GM21515 (cell line): Measurements from ENCODE around the gene CSF3.

Experiments
- ATAC-seq: cut with Tn5 transposase; IDR thresholded peaks from one replicate; pipeline ENCODE4 v1.9.1; 2021; ENCODE audit not compliant: unreplicated experiment

The CSF3 gene

DNA sequence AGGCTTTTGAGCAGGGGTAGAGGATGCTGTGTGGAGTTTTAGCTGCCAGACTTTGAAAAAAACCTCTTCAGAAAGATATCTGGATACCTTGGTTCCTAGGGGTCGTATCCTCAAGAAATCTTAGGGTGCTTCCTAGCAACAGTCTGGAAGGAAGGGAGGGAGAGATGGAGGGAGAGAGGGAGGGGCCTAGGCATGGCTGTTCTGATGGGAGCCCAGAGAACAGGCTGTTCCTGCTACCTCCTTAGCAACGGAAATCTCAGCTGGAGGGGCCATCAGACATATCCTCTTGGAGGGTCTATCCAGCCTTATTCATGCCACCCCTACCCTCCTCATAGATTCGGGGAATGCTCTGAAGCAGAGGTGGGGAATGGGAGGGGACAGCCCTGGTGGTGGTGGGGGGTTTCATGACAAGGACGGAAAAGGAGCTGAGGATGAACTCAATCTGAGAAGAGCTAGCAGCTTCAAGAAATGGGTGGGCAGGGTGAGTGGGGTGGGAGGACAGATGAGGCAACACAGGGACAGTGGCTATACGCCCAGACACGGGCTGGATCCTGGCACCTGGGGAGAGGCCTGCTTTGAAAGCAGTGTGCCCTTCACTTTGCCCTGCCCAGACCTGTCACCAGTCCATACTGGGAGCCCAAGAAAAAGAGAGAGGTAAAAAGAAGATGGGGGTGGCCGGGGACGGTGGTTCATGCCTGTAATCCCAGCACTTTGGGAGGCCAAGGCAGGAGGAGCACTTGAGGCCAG, 44.7 kb downstream of the CSF3 start:
- ATAC-seq: no peak

DNA sequence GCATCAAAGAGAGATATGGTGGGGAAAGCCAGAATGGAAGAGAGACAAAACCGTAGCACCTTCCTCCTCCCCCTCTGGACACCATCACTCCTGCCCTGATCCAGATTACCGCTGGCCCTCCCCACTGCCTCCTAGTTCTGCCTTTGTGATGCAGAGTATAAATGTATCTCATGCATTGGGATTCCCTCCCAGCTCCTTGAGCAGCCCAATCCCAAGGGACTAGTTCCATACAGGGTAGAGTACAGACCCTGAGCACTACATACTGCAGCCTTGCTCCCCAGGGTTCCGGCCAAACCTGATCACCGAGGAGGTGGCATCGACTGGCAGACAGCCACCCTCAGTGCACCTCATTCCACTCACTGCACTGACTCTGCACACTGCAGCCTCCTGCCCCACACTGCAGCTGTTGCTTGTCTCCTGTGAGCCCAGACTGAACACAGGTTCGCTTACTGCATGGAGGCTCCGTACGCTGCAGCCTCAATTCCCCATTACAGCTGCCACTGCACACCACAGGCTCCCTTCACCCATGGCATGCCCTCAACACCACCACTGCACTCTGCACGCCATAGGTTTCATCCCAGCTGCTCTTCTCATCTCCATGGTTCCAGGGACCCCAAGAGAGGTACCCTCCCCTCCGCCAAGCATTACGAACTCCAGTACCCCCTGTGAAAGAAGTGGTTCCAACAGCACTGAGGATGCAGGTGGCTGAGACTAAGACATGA, 45.8 kb downstream of the CSF3 start:
- ATAC-seq: no peak

DNA sequence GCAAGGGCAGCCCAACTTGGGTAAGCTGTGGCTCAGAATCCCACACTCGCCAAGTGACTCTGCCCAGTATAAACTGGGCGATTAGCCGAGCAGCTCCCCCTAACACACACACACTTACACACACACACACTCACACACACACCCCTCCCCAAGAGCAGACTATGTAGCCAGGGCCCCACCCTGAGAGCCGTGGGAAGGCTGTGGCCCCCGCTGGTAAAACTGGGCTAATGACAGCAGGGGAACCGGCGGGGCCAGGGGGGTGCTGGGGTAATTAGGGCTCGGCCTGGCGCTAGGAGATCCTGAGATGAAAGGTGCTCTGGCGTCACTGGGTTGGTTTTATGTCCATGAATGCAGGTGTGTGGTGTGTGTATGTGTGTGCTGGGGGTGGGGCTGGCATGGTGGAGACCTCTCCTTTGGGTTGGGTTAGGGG, 46.4 kb downstream of the CSF3 start:
- ATAC-seq: no peak

DNA sequence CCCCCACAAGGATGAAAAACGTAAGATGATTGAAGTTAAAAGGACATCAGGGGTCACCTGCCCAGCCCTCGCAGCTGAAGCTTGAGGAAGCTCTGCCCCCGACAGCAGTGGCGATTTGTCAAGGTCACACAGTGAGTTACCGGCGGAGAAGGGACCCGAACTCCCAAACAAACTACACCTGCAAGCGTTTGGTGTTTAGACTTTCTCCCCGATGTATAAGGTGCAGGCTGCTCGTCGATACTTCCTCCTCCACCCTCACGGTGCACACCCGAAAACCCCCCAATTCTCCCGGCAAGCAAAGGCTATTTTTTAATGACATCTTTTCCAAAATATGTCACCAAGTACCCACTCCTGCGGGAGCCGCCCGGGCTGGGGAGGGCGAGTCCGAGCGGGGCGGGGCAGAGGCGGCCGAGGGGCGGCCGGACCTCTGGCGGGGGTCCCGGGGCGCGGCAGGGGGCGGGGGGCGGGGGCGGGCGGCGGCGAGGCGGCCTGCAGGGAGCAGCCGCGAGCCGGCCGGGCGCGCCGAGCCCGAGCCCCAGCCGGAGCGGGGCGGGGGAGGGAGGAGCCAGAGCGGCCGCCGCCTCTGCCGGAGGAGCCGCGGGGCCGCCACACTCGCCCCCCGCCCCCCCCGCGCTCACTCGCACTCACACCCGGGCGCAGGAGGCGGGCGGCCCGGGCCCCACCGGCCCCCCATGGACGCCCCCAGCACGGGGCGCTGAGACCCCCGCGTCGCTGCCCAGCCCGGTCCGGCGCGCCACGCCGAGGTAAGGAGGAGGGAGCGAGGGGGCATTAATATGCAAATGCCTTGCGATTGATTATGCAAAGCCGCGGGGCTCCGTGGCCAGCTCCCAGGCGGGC, 47.3 kb downstream of the CSF3 start, which contains the start of gene THRA:
THRA (plus strand) TSS at position 637 of the 858 bp plus-strand sequence. CDS start 11,524 bp downstream, outside the sequence.
- ATAC-seq: no peak

DNA sequence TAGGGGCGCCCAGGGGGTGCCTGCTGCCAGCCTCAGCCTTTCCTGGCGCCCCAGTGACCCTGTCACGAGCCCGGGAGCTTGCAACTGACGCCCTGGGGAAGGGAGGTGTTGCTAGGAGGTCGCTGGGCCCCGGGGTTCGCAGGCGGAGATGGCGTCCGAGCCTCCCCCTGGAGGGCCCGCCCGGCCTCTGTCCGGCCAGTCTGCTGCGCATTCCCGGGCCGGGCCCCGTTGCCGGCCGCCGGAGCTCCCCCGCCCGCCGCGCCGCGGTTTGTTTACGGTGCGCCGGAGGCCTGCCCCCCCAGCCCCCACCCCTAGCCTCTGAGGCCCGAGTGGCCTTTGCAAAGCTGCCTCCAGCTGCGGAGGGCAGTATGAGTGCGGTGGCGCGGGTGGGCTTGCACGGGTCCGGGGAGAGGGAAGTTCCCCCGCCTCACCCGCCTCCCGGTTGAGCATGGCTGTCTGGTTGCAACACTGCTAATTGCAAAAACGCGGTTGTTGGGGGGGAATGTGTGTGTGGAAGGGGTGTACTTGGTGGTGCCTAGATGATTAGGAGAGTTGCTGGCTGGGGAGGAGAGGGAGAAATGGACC, 48.0 kb downstream of the CSF3 start:
- no peak for ATAC-seq

DNA sequence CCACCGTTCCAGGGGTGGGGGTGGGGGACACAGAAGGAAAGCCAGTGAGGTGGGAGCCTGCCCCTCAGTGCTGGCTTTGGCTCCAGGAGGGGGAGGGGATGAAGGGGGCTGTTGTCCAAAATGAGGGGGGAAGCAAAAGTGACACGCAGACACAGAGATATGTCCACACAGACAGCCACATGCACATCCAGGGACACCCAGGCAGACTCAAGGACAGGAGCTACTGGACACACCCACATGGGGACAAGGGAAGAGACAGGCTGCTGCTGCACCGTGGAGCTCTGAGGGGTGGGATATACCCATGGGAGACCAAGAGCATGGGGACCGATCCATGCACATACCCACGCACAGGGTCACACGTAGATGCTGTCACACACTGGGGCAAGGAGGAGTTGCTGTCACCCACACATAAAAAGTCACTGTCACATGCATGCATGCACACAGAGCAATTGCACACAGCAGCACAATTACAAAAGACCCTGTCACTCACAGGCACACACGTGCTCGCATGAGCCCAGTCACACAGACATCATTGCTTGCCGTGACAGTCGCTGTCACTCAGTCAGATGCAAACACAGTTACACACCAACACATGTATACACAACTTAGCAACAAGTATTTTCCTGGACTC, 48.8 kb downstream of the CSF3 start:
- no peak for ATAC-seq

DNA sequence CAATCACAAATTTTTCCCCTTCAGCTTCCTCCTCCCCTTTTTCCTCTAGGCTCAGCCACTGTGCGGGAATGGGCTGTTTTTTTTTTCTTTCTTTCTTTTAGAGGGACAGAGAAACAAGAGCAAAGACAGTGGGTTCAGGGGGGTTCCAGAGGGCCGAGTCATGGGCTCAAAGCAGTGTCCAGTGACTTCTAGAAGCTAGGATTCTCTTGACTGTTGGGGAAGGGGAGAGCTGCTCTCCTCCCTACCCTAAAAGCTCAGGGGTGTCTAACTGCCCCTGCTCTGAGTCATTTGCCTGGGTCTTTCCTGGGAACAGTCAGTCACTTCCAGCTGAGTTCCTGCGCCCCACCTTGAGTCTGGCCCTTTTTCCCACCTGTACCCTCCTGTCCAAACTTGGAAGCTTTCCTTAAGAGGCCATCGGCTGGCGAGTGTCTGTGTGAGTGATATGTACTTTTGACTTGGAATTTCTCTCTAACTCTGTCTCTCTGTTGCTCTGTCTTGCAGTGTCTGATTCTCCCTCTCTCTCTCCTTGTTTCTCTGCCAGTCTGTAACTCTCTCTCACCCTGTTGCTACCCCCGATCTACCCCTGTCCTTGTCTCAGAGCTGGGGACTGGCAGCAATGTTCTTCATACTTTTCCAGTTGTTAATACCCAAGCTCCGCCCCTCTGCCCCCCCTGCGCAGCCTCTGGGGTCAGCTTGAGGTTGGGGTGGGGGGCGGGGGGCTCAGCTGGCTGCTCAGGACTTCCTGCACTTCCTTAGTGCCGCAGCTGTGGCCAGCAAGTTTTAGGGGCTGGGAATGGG, 49.9 kb downstream of the CSF3 start:
- ATAC-seq: no peak

DNA sequence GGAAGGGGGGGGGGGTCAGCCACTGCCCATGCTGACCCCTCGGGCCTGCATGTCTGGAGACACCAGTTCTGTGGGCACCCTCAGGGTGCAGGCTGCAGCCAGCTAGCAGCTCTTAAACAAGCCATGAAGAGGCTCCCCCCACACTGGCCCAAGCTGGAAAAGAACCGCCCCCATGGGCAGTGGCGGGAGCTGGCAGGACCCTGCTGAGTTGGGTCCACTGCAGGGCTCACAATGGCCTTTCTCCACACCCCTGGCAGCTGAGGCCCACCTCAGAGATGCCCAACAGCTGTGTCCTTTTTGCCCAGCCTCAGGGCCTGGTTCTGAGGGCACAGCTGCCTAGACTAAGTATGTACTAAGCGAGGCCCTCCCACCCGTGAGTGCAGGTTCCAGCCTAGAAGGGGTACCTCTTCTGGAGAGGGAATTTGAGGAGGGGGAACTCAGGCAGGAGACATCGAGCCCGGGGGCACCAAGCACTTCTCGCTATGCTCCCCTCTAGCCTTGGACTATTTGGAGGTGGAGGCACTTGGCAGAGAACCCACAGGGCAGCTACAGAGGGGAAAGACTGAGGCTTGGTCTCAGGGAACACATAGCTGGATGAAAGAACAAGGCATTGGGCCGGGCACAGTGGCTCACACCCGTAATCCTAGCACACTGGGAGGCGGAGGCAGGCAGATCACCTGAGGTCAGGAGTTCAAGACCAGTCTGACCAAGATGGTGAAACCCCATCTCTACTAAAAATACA, 50.7 kb downstream of the CSF3 start:
- ATAC-seq: no peak
